HG03095 (cell line): Measurements from ENCODE around the gene NPM1.
"Not testable (repeated sequence)": the region's sequence is repeated elsewhere in the genome, so short reads cannot be mapped to it uniquely, and the experiment has no call there.

Source experiments
- ATAC-seq: cut with Tn5 transposase; IDR thresholded peaks from one replicate; pipeline ENCODE4 v1.9.1; 2021; ENCODE audit warnings: moderate library complexity; ENCODE audit not compliant: unreplicated experiment

NPM1 gene

GRCh38 chr5:171387345-171387969 lies at the start of gene NPM1:
Gene NPM1, plus strand, starts transcription at chr5:171387849. Its CDS starts 100 bp downstream, at chr5:171387949.
- ATAC-seq, result peak; percentile 83

- no peak for ATAC-seq
Measured at GRCh38 chr5:171340042-171340441, 47.6 kb upstream of the NPM1 start.

- no peak for ATAC-seq
Measured at GRCh38 chr5:171340491-171340890, 47.2 kb upstream of the NPM1 start.

- ATAC-seq, result no peak
Measured at GRCh38 chr5:171342362-171343111, 45.1 kb upstream of the NPM1 start.

- no peak for ATAC-seq
Measured at GRCh38 chr5:171344936-171345608, 42.6 kb upstream of the NPM1 start.

GRCh38 chr5:171351536-171352073 lies 36.0 kb upstream of the NPM1 start:
- no peak for ATAC-seq

GRCh38 chr5:171355302-171355724 lies 32.3 kb upstream of the NPM1 start:
- peak; percentile 97 for ATAC-seq

- ATAC-seq, result no peak
Measured at GRCh38 chr5:171357843-171358242, 29.8 kb upstream of the NPM1 start.

- ATAC-seq, result not testable (repeated sequence)
Measured at GRCh38 chr5:171361151-171361550, 26.5 kb upstream of the NPM1 start.

- not testable (repeated sequence) for ATAC-seq
Measured at GRCh38 chr5:171363249-171363648, 24.4 kb upstream of the NPM1 start.

GRCh38 chr5:171363846-171364245 lies 23.8 kb upstream of the NPM1 start:
- peak; percentile 78 for ATAC-seq

GRCh38 chr5:171365351-171365750 lies 22.3 kb upstream of the NPM1 start:
- no peak for ATAC-seq

GRCh38 chr5:171366645-171367044 lies 21.0 kb upstream of the NPM1 start:
- ATAC-seq, result no peak

GRCh38 chr5:171367424-171368370 lies 20.0 kb upstream of the NPM1 start:
- no peak for ATAC-seq

GRCh38 chr5:171369056-171369455 lies 18.6 kb upstream of the NPM1 start:
- no peak for ATAC-seq

GRCh38 chr5:171369898-171370297 lies 17.8 kb upstream of the NPM1 start:
- no peak for ATAC-seq

- ATAC-seq, result not testable (repeated sequence)
Measured at GRCh38 chr5:171370881-171371280, 16.8 kb upstream of the NPM1 start.

GRCh38 chr5:171371326-171371725 lies 16.3 kb upstream of the NPM1 start:
- ATAC-seq, result no peak

- no peak for ATAC-seq
Measured at GRCh38 chr5:171379961-171380360, 7.7 kb upstream of the NPM1 start.

GRCh38 chr5:171384416-171384815 lies 3.2 kb upstream of the NPM1 start:
- ATAC-seq, result not testable (repeated sequence)
